22Rv1 (cell line): ENCODE data around the gene ATP6V1E1.

Experiments
- ZFX ChIP-seq: fragments of 450-650 bp; IDR thresholded peaks from 2 replicates; pipeline ENCODE4 v1.6.1; 2017; ENCODE audit warnings: antibody characterized with exemption, borderline replicate concordance
- TF ChIP-seq, protein P1 (sequence below): fragments of 450-650 bp; IDR thresholded peaks from 2 replicates; pipeline ENCODE4 v1.5.1; 2017; ENCODE audit warnings: mild to moderate bottlenecking

DNA sequence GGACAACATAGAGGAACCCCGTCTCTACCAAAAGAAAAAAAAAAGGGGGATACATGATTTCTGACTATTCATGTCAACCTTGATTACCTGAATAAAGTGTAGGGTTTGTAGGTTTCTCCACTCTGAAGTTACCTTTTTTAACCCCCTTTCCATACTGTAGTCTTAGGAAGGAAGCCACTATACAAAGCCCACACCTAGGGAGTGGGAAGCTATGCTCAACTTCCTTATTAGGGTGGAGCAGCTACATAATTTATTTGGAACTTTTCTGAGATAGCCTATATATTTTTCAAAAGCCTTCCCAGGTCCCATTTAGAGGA lies 582 bp upstream of the ATP6V1E1 start:
- TF ChIP-seq, protein P1, sequence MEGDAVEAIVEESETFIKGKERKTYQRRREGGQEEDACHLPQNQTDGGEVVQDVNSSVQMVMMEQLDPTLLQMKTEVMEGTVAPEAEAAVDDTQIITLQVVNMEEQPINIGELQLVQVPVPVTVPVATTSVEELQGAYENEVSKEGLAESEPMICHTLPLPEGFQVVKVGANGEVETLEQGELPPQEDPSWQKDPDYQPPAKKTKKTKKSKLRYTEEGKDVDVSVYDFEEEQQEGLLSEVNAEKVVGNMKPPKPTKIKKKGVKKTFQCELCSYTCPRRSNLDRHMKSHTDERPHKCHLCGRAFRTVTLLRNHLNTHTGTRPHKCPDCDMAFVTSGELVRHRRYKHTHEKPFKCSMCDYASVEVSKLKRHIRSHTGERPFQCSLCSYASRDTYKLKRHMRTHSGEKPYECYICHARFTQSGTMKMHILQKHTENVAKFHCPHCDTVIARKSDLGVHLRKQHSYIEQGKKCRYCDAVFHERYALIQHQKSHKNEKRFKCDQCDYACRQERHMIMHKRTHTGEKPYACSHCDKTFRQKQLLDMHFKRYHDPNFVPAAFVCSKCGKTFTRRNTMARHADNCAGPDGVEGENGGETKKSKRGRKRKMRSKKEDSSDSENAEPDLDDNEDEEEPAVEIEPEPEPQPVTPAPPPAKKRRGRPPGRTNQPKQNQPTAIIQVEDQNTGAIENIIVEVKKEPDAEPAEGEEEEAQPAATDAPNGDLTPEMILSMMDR = no peak
- no peak for TF ChIP-seq ZFX
